Thyroid gland (tissue), 4 donors: ENCODE data around the gene KIAA0232.

Source experiments
- CTCF ChIP-seq, 6 experiments: fragments of 200-600 bp in 3 of 6; fragments of 450-650 bp in 3 of 6; sonication (generic) in 3 of 6; IDR thresholded peaks; one replicate each; pipeline ENCODE4 v1.5.1; 2016 to 2019; ENCODE audit warnings: antibody characterized with exemption in 6 of 6, mild to moderate bottlenecking in 2 of 6, inconsistent platforms in 1 of 6, moderate library complexity in 1 of 6
- POLR2A ChIP-seq, 2 donors: fragments of 450-650 bp; IDR thresholded peaks; one replicate each; pipeline ENCODE4 v1.6.1; 2017; ENCODE audit warnings: antibody characterized with exemption in 2 of 2, mild to moderate bottlenecking in 2 of 2, moderate library complexity in 1 of 2

- TF ChIP-seq CTCF (IDR thresholded peaks at IDR 0.05) (no peak), POLR2A (IDR thresholded peaks at IDR 0.05) (no peak)
These were observed 96.0 kb downstream of the KIAA0232 start for GRCh38 chr4:6878451-6879059.
